Progenitor cell of endocrine pancreas (in vitro differentiated cells): ENCODE measurements around the gene BCLAF3. TPM values are rescaled to one million over a fixed set of nuclear protein-coding genes. Genes with fewer than 3 reads are reported as not detected.

Experiments
- DNase-seq: peaks from one replicate; pipeline ENCODE4 v3.0.0; 2021; ENCODE audit warnings: low spot score; ENCODE audit not compliant: unreplicated experiment
- H3K27ac Mint-ChIP-seq: 2 replicates; pipeline ENCODE4 v1.8.0; 2021; ENCODE audit warnings: mild to moderate bottlenecking, moderate library complexity, mixed read lengths
- H3K27me3 Mint-ChIP-seq: 2 replicates; pipeline ENCODE4 v1.8.0; 2021; ENCODE audit warnings: mixed read lengths
- H3K36me3 Mint-ChIP-seq: 2 replicates; pipeline ENCODE4 v1.8.0; 2022; ENCODE audit warnings: mixed read lengths; ENCODE audit not compliant: insufficient read depth
- H3K4me1 Mint-ChIP-seq: 2 replicates; pipeline ENCODE4 v1.8.0; 2021; ENCODE audit warnings: low read depth, mixed read lengths
- H3K4me3 Mint-ChIP-seq: 2 replicates; pipeline ENCODE4 v1.8.0; 2021; ENCODE audit warnings: low read depth, mild to moderate bottlenecking, moderate library complexity, mixed read lengths
- H3K9me3 Mint-ChIP-seq: 2 replicates; pipeline ENCODE4 v1.8.0; 2021; ENCODE audit warnings: low read depth, mixed read lengths
- CTCF ChIP-seq: fragments of 200-600 bp; sonication (generic); IDR thresholded peaks from one replicate; pipeline ENCODE4 v1.5.0; 2021; ENCODE audit warnings: antibody characterized with exemption, mild to moderate bottlenecking; ENCODE audit not compliant: unreplicated experiment
- total RNA-seq: library from RNA; stranded (reverse); gene quantifications from 2 replicates; pipeline ENCODE4 v1.2.1, GENCODE V29; 2021

Gene BCLAF3
- total RNA-seq, 1 donor from 2014 or later, result 13.9 TPM

- Mint-ChIP-seq H3K27ac (peak overlapping the region; percentile 13), H3K9me3 (peaks cover 16% of the 10 kb centered on the region), H3K36me3 (peaks cover 4% of the 10 kb centered on the region), H3K27me3 (no peaks in the 10 kb centered on the region), H3K4me3 (peak overlapping the region; percentile 66), H3K4me1 (peaks cover 1% of the 10 kb centered on the region)
- no peak for TF ChIP-seq CTCF
- DNase-seq, result no peak
Measured at GRCh38 chrX:19991350-19991718, 473 bp upstream of the BCLAF3 start.

DNA sequence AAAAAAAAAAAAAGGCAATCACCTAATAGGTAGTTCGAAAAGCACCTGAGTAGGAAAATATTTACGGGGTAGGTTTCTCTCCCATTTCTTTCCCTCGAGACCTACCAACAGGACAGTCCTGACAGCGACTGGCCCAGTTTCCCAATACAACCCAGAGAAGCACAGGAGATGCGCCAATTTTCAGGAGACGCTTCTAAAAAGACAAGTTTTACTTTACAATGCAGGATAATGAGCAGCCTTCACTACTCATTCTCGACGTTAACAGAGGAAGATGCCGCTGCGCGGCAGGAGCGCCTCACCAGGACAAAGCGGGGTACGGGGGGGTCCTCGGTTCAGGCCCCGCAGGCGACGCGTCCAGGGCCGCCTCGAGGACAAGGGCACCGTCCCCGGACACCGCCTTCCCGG lies 708 bp downstream of the BCLAF3 start:
- Mint-ChIP-seq H3K36me3 (peaks cover 7% of the 10 kb centered on the region), H3K27me3 (no peaks in the 10 kb centered on the region), H3K9me3 (peaks cover 19% of the 10 kb centered on the region), H3K4me3 (peak overlapping the region; percentile 79), H3K4me1 (no peaks in the 10 kb centered on the region), H3K27ac (peak overlapping the region; percentile 67)
- TF ChIP-seq CTCF, result no peak
- no peak for DNase-seq

DNA sequence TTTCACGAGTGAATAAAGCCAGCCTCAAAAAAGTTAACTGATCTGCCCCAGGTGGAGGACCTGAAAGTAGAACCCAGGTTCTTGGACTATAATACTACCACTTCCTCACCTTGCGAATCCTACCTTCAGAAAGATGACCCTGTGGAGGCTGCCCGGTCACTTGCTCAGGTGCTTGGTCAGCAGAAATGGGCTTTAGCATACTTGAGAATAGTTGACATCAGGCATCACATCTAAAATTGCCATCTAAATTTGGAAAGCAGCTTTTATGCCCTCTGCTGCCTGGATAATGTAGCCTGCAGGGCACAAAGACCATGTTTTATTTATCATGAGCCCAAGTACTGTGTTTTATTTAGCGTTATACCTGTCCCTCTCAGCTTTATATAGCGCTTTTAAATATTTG lies 3.0 kb downstream of the BCLAF3 start:
- Mint-ChIP-seq H3K9me3 (peaks cover 15% of the 10 kb centered on the region), H3K36me3 (peaks cover 7% of the 10 kb centered on the region), H3K4me1 (no peaks in the 10 kb centered on the region), H3K27me3 (no peaks in the 10 kb centered on the region), H3K4me3 (no peak overlapping the region), H3K27ac (no peak overlapping the region)
- no peak for TF ChIP-seq CTCF
- DNase-seq, result no peak

DNA sequence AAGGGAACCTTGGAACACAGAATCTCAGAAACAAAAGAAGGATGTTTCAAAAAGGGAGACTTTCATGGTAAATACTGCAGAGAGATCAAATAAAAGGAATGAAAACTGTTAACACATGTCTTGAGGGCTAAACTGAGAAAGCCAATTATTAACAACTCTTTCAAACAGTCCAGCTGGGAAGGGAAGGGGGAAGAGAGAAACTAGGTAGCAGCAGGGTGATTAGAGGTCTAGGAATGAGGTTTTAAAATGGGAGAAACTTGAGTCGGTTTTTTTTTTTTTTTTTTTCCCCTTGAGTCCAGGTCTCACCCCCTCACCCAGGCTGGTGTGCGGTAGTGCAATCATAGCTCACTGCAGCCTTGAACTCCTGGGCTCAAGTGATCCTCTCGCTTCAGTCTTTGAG lies 4.3 kb downstream of the BCLAF3 start:
- H3K4me3 Mint-ChIP-seq, result no peak overlapping the region
- peaks cover 2% of the 10 kb centered on the region for H3K4me1 Mint-ChIP-seq
- H3K27me3 Mint-ChIP-seq, result no peaks in the 10 kb centered on the region
- TF ChIP-seq CTCF, result no peak
- H3K9me3 Mint-ChIP-seq, result peaks cover 16% of the 10 kb centered on the region
- peaks cover 7% of the 10 kb centered on the region for H3K36me3 Mint-ChIP-seq
- no peak for DNase-seq
- H3K27ac Mint-ChIP-seq, result no peak overlapping the region

- no peak for DNase-seq
- TF ChIP-seq CTCF, result no peak
- Mint-ChIP-seq H3K27me3 (no peaks in the 10 kb centered on the region), H3K27ac (no peak overlapping the region), H3K4me3 (no peak overlapping the region), H3K9me3 (peaks cover 35% of the 10 kb centered on the region), H3K36me3 (peaks cover 14% of the 10 kb centered on the region), H3K4me1 (peaks cover 4% of the 10 kb centered on the region)
Measured at GRCh38 chrX:19981947-19982346, 8.9 kb downstream of the BCLAF3 start.
